Endothelial cell of umbilical vein (primary cell): Measurements from ENCODE around the gene CHD9.

Experiments
- CTCF ChIP-seq, 2 donors: IDR thresholded peaks; 1 replicate in 1 of 2; 2 replicates in 1 of 2; pipeline ENCODE4 v1.5.1; 2011; ENCODE audit warnings: low read length in 2 of 2, mild to moderate bottlenecking in 2 of 2, moderate library complexity in 2 of 2, control low read depth in 1 of 2, inconsistent platforms in 1 of 2, low read depth in 1 of 2; ENCODE audit not compliant: insufficient read depth in 1 of 2; ENCODE audit errors: extremely low read depth in 1 of 2
- JUN ChIP-seq: IDR thresholded peaks from 2 replicates; pipeline ENCODE4 v1.6.1; 2011; ENCODE audit warnings: borderline replicate concordance, low read depth; ENCODE audit not compliant: insufficient read length, insufficient read depth
- POLR2A ChIP-seq: IDR thresholded peaks from 2 replicates; pipeline ENCODE4 v1.6.1; 2012; ENCODE audit warnings: low read depth, mild to moderate bottlenecking, control low read depth, low read length
- POLR2AphosphoS5 ChIP-seq: IDR thresholded peaks from 2 replicates; pipeline ENCODE4 v1.6.1; 2012; ENCODE audit warnings: low read depth, mild to moderate bottlenecking, control low read depth, low read length, moderate library complexity; ENCODE audit not compliant: insufficient read depth

DNA sequence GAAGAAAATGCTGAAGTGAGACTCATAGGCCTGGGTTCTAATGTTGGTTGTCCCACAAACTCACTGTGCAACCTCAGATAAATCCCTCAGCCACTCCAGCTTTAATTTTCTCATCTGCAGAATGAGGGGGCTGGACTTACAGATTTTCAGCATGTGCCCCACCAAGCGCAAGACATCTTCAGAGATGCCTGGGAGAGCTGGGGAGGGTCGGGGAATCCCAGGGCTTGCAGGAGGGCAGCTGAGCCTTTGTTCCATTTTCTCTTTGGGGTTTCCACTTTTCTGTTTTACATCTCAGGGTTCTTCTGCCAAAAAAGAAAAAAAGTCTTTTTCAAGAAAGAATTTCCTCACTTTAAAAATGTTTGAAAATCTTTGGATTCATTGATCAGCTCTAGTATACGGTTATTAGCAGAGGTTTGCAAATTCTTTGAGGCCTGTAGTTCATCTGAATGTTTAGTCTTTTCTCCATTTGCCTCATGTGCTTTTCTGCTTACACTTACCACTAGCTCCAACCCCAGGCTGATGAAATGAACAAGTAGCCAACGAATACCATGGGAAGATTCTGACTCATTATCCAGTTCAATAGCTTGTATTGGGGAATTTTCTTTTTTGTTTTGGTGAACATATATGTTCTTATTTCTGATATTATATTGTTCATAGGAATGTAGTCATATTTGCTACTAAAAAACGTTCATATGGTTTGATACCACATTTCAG, 56.4 kb downstream of the CHD9 start:
- no peak for TF ChIP-seq CTCF (IDR thresholded peaks at IDR 0.05; ENCODE audit: extremely low read depth in 1 of 2, insufficient read depth in 1 of 2, low read depth in 1 of 2, low read length in 2 of 2)
- no peak for TF ChIP-seq POLR2AphosphoS5
- TF ChIP-seq POLR2A, result no peak
- TF ChIP-seq JUN, result no peak
